Stimulated activated CD8-positive, alpha-beta memory T cell treated with anti-CD3 and anti-CD28 coated beads, Interleukin-12 subunit alpha, Interleukin-12 subunit beta, amount 100 ng/mL, for 24 hours (primary cell): ENCODE results near the gene BNC2.

Source experiments
- DNase-seq: peaks from one replicate; pipeline ENCODE4 v3.0.0-alpha.2; 2020; ENCODE audit errors: extremely low read depth

Gene BNC2

GRCh38 chr9:16417161-16417560, 453.3 kb downstream of the BNC2 start:
- no peak for DNase-seq

- DNase-seq, result no peak
Observed at GRCh38 chr9:16414451-16414850, 456.0 kb downstream of the BNC2 start.

GRCh38 chr9:16413509-16414016, 456.9 kb downstream of the BNC2 start:
- DNase-seq, result no peak

- no peak for DNase-seq
Observed at GRCh38 chr9:16412740-16413139, 457.7 kb downstream of the BNC2 start.

GRCh38 chr9:16411311-16411710, 459.2 kb downstream of the BNC2 start:
- DNase-seq, result no peak

GRCh38 chr9:16410601-16411280, 459.7 kb downstream of the BNC2 start:
- no peak for DNase-seq

GRCh38 chr9:16407617-16408016, 462.9 kb downstream of the BNC2 start:
- no peak for DNase-seq

- DNase-seq, result no peak
Observed at GRCh38 chr9:16406526-16407225, 463.8 kb downstream of the BNC2 start.

GRCh38 chr9:16405421-16405820, 465.0 kb downstream of the BNC2 start:
- no peak for DNase-seq

GRCh38 chr9:16401701-16402100, 468.8 kb downstream of the BNC2 start:
- no peak for DNase-seq

GRCh38 chr9:16398691-16399090, 471.8 kb downstream of the BNC2 start:
- no peak for DNase-seq

GRCh38 chr9:16396389-16396788, 474.1 kb downstream of the BNC2 start:
- no peak for DNase-seq

- DNase-seq, result no peak
Observed at GRCh38 chr9:16391369-16391768, 479.1 kb downstream of the BNC2 start.

GRCh38 chr9:16387382-16387781, 483.1 kb downstream of the BNC2 start:
- DNase-seq, result no peak

GRCh38 chr9:16386827-16387077, 483.7 kb downstream of the BNC2 start:
- DNase-seq, result no peak

- DNase-seq, result no peak
Observed at GRCh38 chr9:16386007-16386826, 484.3 kb downstream of the BNC2 start.

GRCh38 chr9:16385590-16385989, 484.9 kb downstream of the BNC2 start:
- no peak for DNase-seq

GRCh38 chr9:16384993-16385392, 485.5 kb downstream of the BNC2 start:
- DNase-seq, result no peak

GRCh38 chr9:16377311-16377710, 493.2 kb downstream of the BNC2 start:
- DNase-seq, result no peak

- no peak for DNase-seq
Observed at GRCh38 chr9:16371306-16371705, 499.2 kb downstream of the BNC2 start.

GRCh38 chr9:16370647-16371046, 499.8 kb downstream of the BNC2 start:
- DNase-seq, result no peak

- no peak for DNase-seq
Observed at GRCh38 chr9:16369427-16369826, 501.0 kb downstream of the BNC2 start.
